ENCODE data around the gene TWIST2.

DNA sequence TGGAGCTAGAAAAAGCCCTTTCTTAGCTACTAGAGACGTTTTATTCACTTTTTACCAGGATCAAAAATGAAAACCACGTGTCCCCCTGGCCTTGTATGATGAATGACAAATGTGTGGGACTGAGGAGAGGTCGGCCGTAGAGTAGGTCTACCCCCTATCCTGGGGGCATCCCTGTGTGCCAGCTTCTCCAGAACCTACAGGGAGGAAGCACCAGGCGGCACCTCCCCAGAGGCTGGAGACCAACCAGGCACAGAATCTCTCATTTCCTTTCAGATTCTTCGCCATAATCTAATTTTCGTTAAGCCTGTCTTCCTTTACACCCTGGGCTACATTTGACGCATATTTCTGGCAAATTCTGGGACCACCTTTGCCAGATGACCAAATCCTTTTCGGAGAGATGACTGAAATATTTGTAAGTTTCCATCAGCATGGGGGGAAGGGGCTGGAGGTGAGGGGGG is 15.9 kb downstream of the TWIST2 start:
- TF ChIP-seq, protein P1, sequence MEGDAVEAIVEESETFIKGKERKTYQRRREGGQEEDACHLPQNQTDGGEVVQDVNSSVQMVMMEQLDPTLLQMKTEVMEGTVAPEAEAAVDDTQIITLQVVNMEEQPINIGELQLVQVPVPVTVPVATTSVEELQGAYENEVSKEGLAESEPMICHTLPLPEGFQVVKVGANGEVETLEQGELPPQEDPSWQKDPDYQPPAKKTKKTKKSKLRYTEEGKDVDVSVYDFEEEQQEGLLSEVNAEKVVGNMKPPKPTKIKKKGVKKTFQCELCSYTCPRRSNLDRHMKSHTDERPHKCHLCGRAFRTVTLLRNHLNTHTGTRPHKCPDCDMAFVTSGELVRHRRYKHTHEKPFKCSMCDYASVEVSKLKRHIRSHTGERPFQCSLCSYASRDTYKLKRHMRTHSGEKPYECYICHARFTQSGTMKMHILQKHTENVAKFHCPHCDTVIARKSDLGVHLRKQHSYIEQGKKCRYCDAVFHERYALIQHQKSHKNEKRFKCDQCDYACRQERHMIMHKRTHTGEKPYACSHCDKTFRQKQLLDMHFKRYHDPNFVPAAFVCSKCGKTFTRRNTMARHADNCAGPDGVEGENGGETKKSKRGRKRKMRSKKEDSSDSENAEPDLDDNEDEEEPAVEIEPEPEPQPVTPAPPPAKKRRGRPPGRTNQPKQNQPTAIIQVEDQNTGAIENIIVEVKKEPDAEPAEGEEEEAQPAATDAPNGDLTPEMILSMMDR (IDR thresholded peaks at IDR 0.05) = no peak
- no peak for TF ChIP-seq POLR2A (IDR thresholded peaks at IDR 0.05)

All from thyroid gland (tissue), 4 donors.